NOMO-1 treated with DMSO at 0.1 percent for 48 hours (cell line): ENCODE results near the gene GBE1.
A peak's percentile ranks its signal among the peaks of the same experiment; 100 is the strongest.

ENCODE experiments used
- DNase-seq: peaks from one replicate; lab custom pipeline; 2025; ENCODE audit not compliant: unreplicated experiment; lab: John Stamatoyannopoulos, UW

The GBE1 gene

DNA sequence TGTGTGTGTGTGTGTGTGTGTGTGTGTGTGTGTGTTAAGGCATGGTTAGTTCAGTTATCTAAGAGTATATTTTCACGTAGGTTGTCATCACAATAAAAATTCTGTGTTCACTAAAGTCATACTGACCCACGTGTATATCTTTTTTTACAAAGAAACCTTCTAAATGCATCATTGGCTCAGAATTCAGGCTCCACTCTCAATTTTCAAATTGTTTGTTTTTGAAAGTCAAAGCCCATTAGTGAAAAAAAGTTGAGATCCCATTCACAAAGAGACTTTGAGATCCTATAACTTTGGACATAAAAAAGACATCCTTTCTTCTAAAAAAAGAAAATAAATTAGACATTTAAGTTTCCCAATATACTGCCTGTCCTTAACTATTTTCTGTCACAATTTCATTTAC is 59.3 kb downstream of the GBE1 start:
- no peak for DNase-seq

DNA sequence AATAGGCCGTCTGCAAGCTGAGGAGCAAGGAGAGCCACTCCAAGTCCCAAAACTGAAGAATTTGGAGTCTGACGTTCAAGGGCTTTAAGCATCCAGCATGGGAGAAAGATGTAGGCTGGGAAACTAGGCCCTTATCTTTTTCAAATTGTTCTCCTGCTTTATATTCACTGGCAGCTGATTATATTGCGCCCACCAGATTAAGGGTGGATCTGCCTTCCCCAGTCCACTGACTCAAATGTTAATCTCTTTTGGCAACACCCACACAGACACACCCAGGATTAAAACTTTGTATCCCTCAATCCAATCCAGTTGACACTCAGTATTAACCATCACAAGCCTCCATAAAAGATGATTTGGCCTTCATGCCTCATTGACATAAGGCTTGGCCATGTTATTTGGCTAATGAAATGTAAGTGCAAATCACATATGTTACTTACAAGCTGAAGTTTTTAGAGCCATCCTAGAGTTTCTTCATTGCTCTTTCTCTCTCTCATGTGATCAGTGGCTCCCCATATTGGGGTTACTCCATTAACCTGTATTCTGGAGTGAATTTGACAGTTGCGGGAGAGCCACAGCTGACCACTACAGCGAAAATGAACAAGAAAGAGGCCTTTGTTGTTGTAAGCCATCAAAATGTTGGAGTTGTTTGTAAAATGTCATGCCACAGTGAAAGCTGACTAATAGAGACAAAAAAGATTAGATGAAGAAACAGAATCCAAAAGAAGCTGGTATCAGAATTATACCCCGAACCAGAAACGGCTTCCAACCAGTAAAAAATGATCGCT is 61.7 kb downstream of the GBE1 start:
- no peak for DNase-seq

GRCh38 chr3:81696090-81696489 is 65.4 kb downstream of the GBE1 start:
- no peak for DNase-seq

DNA sequence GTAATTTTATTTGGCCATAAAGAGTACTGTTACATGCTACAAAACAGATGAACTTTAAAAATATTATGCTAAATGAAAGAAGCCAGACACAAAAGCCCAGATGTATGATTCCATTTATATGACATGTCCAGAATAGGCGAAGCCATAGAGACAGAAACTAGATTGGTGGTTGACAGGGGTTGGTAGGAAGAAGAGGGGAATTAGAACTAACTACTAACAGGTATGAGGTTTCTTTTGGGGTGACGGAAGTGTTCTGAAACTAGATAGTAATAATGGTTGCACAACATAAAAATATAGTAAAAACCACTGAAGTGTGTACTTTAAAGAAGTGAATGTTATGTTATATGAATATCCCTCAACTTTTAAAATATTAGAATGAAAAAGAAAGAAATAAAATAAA is 66.1 kb downstream of the GBE1 start:
- DNase-seq, result no peak

DNA sequence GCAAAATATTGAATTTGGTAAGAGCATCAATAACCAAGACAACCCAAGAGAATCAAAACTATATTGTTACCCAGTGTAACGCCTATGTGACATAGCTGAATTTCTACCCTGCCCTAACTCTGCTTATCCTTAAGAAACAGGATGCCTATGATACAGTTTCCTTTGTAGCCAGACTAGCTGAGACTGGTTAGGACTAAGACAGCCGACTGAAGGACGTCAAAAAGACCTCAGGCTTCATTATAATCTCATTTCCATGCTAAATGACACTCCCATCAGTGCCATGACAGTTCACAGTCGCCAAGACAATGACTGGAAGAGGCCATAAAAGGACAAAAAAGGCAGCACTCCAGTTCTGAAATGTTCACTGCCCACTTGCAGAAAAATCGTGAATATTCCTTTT is 66.8 kb downstream of the GBE1 start:
- DNase-seq, result no peak

DNA sequence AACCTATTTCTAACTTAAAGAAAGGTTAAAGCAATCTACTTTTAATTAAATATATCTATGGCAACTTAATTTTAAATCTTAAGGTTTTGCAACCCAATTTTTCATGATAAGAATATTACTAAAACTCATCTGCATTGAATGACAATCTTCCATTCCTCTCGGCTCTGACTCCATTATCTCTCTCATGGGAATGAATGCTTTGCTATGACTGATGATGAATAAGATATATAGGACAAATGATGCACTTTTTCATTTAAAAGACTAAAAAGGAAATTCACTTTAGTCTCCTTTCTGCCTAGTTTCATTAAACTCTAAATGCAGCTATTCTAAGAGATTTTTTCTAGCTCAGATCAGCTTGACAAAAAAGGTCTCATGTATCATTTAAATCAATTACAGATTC is 68.7 kb downstream of the GBE1 start:
- DNase-seq, result no peak

DNA sequence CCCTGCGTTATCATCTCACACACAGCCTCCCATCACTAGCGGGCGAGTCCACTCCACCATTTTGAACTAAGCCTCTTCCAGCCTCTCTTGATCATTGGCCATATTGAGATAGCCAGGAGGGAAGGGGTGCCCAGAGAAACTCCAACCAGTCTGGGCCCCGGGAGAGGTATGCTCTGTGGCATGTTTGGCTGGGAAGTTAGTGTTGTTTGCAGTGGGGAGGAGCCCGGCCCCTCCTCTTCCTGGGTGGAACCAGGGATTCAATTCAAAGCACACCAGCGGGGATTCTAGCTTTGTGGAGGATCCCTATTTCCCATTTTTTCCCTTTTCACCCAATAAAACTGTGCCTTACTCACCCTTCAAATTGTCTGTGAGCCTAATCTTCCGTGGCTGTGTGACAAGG is 71.8 kb downstream of the GBE1 start:
- DNase-seq, result no peak

DNA sequence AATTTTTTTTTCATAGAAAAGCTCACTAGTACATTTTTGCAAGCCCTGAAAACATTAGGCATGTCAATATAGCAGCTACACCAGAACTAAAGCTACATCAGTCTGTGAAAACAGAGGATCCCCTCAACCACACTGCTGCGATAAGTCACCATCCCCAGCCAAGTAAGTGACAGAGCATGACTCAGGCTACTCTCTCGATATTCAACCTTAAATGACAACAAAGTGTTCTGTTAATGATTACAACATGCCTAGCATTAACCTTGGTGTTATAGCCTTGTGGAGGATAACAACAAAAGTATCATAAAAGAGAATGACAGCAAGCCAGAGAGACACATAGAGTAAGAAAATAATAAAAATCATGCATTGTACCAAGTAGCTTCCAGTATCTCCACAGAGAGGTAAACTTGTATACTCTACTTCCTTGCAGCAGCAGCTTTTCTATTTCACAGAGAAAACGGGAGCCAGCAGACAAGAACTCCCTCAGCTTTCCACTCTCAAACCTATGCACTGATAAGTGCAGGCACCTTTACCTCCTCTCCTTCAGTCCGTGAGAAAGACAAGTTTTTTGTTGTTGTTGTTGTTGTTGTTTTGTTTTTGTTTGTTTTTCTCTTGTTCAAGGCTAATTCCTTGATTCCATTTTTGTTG is 76.6 kb downstream of the GBE1 start:
- DNase-seq, result no peak

DNA sequence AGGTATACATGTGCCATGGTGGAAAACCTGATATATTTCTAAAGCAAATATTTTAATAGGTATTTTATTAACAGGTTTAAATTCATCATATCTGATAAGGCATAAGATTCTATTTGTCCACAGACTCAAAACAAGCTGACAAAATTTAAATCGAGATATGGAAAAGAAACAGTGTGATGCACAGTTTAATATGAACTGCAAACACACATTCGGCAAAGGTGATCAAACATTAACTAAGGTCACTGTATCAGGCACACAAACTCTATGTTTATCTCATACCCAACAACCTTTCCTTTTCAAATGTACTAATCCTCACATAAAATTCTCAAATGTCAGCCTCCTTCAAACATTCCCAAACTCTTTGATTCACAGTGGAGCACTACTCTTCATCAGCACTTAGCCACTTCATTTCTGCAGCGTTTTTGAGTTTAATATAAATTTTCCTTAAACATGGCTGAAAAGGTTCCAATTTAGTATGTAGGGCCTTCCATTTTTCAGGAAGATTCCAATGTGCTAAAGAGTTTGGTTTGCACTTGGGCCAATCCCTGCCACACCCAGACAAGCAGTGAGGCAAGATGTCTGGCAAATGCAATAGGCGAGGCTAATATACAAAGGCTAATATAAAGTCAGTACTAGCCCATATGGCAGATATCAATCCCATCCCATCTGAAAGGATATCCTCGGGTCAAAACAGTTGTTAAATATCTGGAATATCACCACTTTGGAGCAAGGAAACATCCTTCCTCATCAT is 84.6 kb downstream of the GBE1 start:
- DNase-seq, result no peak

GRCh38 chr3:81674690-81675089 is 86.8 kb downstream of the GBE1 start:
- DNase-seq, result no peak

DNA sequence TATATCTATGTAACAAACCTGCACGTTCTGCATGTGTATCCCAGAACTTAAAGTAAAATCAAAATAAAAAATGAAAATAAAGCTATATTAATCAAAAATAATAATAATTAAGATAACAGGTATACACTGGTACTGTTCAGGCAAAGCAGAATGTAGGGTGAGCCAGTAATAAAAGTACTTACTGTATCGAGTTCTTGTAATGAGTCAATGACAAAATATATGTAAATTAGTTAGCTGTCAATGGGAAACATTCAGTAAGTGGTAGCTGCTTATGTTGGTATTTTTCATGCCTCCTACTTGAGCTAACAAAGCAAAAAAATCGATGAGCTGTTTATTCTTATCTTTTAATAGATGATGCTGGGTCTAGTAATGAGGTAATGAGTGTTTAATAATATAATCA is 93.2 kb downstream of the GBE1 start:
- DNase-seq, result no peak

DNA sequence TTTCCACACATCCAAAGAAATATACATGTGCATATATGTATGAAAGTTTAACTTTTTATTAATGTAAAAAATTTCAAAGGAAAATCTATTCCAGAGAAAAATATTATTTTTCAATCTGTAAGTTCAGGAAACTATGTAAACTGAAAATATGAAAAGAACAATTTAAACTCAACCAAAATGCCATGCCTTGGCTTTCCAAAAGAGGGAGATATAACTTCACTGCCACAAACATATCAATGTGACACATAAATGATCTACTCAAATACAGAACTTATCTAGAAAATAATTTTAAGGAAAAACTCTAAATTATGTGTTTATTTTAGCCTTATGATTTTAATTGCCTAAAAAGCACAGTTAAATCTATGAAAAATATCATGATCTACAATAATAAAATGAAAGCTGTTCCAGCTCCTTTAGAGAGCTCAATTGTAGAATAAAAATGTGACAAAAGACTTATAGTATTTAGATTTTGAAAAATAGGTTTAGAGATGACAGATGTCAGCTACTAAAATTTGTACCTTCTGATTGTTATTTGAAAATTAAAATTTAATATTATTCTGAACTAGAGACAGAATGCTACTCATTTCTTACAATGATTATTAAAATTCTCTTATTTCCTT is 94.8 kb downstream of the GBE1 start:
- no peak for DNase-seq

- DNase-seq, result no peak
These were observed 98.3 kb downstream of the GBE1 start for GRCh38 chr3:81663114-81663513.

- no peak for DNase-seq
These were observed 101.4 kb downstream of the GBE1 start for GRCh38 chr3:81660036-81660435.

- no peak for DNase-seq
These were observed 103.0 kb downstream of the GBE1 start for GRCh38 chr3:81658322-81658997.

DNA sequence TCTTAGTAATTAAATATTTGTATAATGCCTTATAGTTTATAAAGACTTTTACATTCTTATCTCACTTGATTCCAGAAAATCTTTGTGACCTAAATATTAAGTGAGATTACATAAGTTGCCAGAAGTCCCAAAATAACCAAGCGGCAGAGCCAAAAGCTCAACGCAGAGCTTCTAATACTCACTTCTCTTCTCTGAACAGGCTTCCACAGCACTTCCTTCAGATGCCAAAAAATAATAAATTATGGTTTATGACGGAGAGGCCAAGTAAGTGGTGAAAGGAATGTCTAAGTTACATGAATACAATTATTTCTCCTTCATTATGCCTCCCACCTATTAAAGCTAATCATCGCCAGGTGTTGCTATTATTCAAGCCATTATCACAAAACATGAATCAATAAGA is 110.3 kb downstream of the GBE1 start:
- DNase-seq, result peak; percentile 41

DNA sequence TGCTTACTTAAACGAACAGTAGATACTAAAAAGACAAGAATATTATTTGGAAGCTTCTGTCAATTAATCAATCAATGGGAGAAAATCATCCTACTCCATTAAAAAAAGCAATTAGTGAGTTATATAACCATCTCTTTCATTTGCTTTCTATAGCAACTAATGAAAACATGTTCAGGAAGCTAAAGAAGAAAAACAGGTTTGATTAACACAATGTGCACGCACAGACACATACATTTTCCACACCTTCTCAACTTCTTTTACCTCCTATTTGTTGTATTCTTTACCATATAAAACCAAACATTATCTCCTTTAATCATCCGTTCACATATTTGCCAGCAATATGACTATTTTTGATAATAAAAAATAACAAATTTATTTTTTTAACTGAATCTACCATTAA is 111.3 kb downstream of the GBE1 start:
- no peak for DNase-seq

- DNase-seq, result no peak
These were observed 116.2 kb downstream of the GBE1 start for GRCh38 chr3:81645248-81645647.

DNA sequence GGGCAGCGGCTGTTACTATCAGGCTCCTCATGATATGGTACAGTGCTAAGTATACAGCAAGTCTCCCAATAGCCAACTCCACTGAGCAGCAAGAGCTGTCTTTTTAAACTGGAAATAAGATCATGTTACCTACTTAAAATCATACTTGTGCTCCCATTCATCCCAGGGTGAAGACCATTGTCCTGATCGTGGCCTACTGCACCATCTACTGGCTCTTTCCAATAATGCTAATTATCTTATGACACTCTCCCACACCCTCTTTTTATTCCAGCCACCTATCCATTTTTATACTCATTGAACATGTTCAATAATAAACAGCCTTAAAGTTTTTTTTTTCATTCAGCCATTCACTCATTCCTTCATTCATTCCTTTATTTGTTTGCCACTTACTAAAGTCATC is 117.7 kb downstream of the GBE1 start:
- peak; percentile 4 for DNase-seq

GRCh38 chr3:81638480-81638879 is 123.0 kb downstream of the GBE1 start:
- DNase-seq, result no peak

DNA sequence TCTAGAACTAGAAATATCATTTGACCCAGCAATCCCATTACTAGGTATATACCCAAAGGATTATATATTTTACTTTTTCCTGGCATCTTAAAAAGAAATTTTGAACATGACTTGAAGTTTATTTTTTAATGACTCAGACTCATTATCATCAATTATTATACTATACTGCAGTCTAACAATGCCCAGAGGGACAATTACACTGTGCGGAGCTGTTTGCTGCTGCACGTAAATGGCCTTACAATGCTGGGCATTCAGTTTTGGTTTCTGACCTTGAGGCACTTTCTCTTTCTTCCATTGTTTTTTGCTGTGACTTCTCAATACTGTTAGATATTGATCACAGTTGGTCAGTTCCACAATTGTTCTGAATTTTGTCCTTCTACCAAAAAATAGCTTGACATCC is 128.8 kb downstream of the GBE1 start:
- DNase-seq, result no peak
